WERI-Rb-1 (cell line): Measurements from ENCODE around the gene LIPI.

ENCODE experiments used
- DNase-seq: peaks from one replicate; pipeline ENCODE4 v3.0.0-alpha.2; 2020
- H3K27ac ChIP-seq: fragments of 250-450 bp; sonication (Bioruptor Pico); 2 replicates; pipeline ENCODE4 v1.5.1; 2020; ENCODE audit warnings: mild to moderate bottlenecking, moderate library complexity
- H3K27me3 ChIP-seq: fragments of 250-450 bp; sonication (Bioruptor Pico); 2 replicates; pipeline ENCODE4 v1.5.1; 2021; ENCODE audit warnings: mild to moderate bottlenecking, low read depth, moderate library complexity; ENCODE audit not compliant: insufficient read depth, severe bottlenecking
- H3K36me3 ChIP-seq: fragments of 250-450 bp; sonication (Bioruptor Pico); 2 replicates; pipeline ENCODE4 v1.5.1; 2020; ENCODE audit warnings: mild to moderate bottlenecking, moderate library complexity
- H3K4me3 ChIP-seq: 2 replicates; pipeline ENCODE4 v1.5.1; 2011; ENCODE audit warnings: low read depth, mild to moderate bottlenecking, control low read depth, low read length
- H3K9me3 ChIP-seq: fragments of 250-450 bp; sonication (Bioruptor Pico); 2 replicates; pipeline ENCODE4 v1.5.1; 2021; ENCODE audit warnings: mild to moderate bottlenecking, moderate library complexity; ENCODE audit not compliant: severe bottlenecking
- CTCF ChIP-seq: IDR thresholded peaks from 2 replicates; pipeline ENCODE4 v1.5.1; 2011; ENCODE audit warnings: low read depth, mild to moderate bottlenecking, control low read depth, inconsistent platforms, low read length

LIPI gene

GRCh38 chr21:14243874-14244273 is 33.1 kb upstream of the LIPI start:
- no peak overlapping the region for H3K4me3 ChIP-seq
- TF ChIP-seq CTCF = no peak

GRCh38 chr21:14243461-14243860 is 32.7 kb upstream of the LIPI start:
- no peak for DNase-seq
- Histone ChIP-seq H3K9me3 (no peaks in the 10 kb centered on the region), H3K27ac (no peak overlapping the region), H3K4me3 (no peak overlapping the region), H3K36me3 (no peaks in the 10 kb centered on the region), H3K27me3 (no peaks in the 10 kb centered on the region)
- TF ChIP-seq CTCF = no peak

More at GRCh38 chr21:14243874-14244273, 33.1 kb upstream of the LIPI start:
- no peak for DNase-seq
- Histone ChIP-seq H3K27me3 (no peaks in the 10 kb centered on the region), H3K9me3 (no peaks in the 10 kb centered on the region), H3K36me3 (no peaks in the 10 kb centered on the region), H3K27ac (no peak overlapping the region)

GRCh38 chr21:14241297-14241696 is 30.5 kb upstream of the LIPI start:
- Histone ChIP-seq H3K4me3 (no peak overlapping the region), H3K9me3 (no peaks in the 10 kb centered on the region), H3K27ac (no peak overlapping the region), H3K27me3 (no peaks in the 10 kb centered on the region), H3K36me3 (no peaks in the 10 kb centered on the region)
- no peak for DNase-seq
- TF ChIP-seq CTCF = no peak

- Histone ChIP-seq H3K27ac (no peak overlapping the region), H3K36me3 (no peaks in the 10 kb centered on the region), H3K4me3 (no peak overlapping the region), H3K27me3 (no peaks in the 10 kb centered on the region), H3K9me3 (no peaks in the 10 kb centered on the region)
- DNase-seq = no peak
- TF ChIP-seq CTCF = no peak
These were observed 28.5 kb upstream of the LIPI start for GRCh38 chr21:14239281-14239680.

GRCh38 chr21:14236180-14236579 is 25.4 kb upstream of the LIPI start:
- no peak overlapping the region for H3K27ac ChIP-seq
- no peaks in the 10 kb centered on the region for H3K27me3 ChIP-seq
- TF ChIP-seq CTCF = no peak
- DNase-seq = no peak
- H3K36me3 ChIP-seq = no peaks in the 10 kb centered on the region
- no peak overlapping the region for H3K4me3 ChIP-seq
- H3K9me3 ChIP-seq = no peaks in the 10 kb centered on the region

- Histone ChIP-seq H3K27me3 (no peaks in the 10 kb centered on the region), H3K9me3 (peaks cover under 1% of the 10 kb centered on the region), H3K4me3 (no peak overlapping the region), H3K27ac (no peak overlapping the region), H3K36me3 (no peaks in the 10 kb centered on the region)
- no peak for TF ChIP-seq CTCF
- DNase-seq = no peak
These were observed 24.3 kb upstream of the LIPI start for GRCh38 chr21:14235101-14235500.
